Activated T-helper 9 cell treated with anti-CD3 and anti-CD28 coated beads, Interleukin-2, amount 50 U/mL, for 16 hours (primary cell): ENCODE data around the gene CTSS.
"Not testable (repeated sequence)": the region's sequence is repeated elsewhere in the genome, so short reads cannot be mapped to it uniquely, and the experiment has no call there.

Experiments used
- DNase-seq: peaks from one replicate; pipeline ENCODE4 v3.0.0-alpha.2; 2020; ENCODE audit warnings: low read depth

CTSS gene

DNA sequence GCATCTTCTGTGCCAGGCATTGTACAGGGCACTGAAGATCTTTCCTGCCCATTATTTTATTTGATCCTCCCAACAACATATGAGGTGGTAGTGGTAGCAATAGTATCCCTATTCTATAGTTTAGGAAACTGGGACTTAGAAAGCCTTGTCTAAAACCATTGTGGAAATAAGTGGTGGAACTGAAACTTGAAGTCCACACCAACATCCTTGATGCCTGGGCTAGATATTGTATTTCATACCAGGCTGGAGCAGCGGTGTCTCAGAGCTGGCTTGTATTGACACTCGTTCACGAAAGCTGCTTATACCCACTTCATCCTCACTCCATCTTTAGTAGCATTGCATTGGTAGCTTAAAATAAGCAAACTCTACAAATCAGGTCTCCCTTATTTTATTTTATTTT is 9.7 kb upstream of the CTSS start:
- DNase-seq: no peak

DNA sequence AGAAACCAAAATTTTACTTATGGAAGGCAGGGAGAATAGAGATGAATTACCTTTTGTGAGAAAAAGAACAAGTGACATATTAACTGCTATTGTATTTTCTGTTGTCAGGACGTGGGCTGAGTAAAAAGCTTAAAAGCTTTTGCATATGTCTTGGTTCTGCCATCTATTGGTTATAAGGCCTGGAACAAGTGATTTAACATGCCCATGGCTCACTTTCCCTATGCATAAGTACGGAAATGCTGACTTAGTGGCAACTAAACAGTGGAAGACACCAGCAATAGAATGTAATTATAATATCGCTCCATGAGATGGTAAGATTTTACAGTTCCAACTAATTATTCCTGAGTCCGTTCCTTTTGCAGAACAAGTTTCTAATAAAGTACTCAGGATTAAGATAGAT is 6.7 kb upstream of the CTSS start:
- DNase-seq: no peak

DNA sequence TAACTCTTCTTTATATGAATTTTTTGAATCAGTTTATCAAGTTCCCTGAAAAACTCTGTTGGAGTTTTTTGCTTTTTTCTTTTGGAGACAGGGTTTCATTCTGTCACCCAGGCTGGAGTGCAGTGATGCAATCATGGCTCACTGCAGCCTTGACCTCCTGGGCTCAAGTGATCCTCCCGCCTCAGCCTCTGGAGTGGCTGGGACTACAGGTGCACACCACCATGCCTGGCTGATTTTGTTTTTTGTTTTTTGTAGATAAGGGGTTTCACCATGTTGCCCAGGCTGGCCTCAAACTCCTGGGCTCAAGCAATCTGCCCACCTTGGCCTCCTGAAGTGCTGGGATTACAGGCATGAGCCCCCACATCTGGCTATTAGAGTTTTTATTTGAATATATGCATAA is 2.1 kb upstream of the CTSS start:
- DNase-seq: not testable (repeated sequence)

DNA sequence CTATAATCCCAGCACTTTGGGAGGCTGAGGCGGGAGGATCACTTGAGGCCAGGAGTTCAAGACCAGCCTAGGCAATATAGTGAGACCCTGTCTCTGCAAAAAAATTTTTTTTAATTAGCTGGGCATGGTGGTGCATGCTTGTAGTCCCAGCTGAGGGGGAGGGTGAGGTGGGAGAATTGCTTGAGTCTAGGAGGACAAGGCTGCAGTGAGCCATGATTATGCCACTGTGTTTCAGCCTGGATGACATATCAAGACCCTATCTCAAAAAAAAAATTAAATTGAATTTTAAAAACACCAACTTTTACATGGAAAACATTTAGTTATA is 361 bp upstream of the CTSS start:
- DNase-seq: not testable (repeated sequence)

DNA sequence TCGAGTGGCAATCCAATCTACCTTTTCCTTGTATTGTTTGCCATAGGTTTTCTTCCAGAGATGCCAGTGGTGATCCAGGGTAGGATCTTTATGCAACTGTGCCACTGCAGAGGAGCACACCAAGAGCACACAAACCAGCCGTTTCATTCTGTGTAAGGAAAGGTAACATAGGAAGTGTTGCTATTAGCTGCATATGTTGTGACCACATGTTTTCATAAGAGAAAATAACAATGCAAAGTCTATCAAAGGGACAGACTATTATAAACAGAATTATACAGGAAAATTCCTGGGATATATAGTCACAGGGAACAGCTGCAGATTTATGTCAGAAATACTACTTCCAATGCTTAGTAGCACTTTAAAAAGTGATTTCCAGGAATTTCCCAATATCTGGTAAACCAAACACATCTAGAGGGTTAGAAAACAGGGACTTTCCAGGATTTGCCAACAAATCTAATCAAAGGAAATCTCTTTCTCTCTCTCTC is 919 bp downstream of the CTSS start:
- no peak for DNase-seq

DNA sequence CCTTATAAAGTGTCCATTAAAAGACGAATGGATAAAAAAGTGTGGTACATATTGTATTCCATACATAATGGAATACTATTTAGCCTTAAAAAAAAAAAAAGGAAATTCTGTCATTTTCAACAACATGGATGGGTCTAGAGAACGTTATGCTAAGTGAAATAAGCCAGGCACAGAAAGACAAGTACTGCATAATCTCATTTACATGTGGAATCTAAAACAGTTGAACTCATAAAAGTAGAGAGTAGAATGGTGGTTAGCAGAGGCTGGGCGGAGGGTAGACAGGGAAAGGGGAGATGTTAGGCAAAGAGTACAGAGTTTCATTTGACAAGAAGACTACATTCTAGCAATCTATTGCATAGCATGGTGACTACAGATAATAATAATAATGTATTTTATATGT is 2.6 kb downstream of the CTSS start:
- no peak for DNase-seq

DNA sequence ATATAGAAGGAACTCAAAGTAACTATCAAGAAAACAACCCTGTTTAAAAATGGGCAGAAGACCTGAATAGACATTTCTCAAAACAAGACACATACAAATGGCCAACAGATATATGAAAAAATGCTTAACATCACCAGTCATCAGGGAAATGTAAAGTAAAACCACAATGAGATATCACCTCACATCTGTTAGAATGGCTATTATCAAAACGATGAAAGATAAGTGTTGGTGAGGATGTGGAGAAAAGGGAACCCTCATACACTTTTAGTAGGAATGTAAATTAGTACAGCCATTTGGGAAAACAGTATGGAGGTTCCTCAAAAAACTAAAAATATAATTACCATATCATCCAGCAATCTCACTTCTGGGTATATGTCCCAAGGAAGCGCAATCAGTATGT is 3.0 kb downstream of the CTSS start:
- no peak for DNase-seq

DNA sequence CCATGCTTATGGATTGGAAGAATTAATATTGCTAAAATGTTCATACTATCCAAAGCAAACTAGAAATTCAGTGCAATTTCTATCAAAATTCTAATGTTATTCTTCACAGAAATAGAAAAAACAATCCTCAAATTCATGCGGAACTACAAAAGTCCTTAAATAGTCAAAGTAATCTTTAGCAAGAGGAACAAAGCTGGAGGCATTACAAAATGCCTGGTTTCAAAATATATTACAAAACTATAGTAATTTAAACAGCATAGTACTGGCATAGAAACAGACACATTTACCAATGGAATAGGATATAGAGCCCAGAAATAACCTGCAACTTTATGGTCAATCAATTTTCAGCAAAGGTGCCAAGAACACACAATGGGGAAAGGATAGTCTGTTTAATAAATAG is 3.8 kb downstream of the CTSS start:
- no peak for DNase-seq

DNA sequence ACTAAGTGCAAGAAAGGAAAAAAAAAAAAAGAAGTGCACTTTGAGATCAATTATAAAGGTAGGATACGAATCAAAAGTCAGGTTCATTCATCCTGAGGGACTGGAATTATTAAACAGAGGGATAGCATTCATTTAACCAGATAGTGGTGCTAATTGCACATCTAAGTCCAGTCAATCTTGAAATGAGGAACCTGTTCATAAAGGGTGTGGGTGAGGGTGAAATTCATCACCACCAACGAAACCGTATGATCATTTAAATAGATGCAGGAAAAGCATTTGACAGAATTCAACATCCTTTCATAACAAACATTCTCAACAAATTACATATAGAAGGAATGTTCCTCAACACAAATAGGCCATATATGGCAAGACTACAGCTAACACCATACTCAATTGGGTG is 5.6 kb downstream of the CTSS start:
- DNase-seq: no peak

DNA sequence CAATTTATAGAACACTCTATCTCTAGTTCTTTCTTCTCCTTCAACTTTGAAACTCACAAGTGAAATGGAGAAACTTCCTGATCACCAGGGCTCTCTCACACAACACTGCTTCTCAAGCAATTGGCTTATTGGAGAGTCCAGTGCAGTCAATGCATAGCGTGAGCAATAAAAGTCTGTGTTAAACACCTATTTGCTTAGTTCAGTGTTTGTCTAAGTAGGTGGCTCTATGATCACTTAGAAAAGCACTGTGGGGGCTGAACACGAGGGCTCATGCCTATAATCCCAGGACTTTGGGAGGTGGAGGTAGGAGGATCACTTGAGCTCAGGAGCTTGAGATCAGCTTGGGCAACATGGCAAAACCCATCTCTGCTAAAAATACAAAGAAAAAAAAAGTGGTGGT is 12.2 kb downstream of the CTSS start:
- DNase-seq: no peak

DNA sequence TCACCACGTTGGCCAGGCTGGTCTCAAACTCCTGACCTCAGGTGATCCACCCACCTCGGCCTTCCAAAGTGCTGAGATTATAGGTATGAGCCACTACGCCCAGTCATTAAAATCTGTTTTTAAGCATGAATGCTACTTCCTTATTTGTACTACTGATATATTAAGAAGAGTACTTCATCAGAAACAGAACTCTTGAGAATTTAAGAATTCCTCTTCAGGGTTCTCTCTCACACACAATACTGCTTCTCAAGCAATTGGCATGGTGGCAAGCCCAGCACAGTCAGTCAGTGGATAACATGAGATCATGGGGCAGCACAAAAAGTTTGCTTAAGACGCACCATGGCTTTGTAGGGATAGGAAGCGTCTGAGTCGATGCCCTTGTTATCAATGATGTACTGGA is 14.1 kb downstream of the CTSS start:
- no peak for DNase-seq

DNA sequence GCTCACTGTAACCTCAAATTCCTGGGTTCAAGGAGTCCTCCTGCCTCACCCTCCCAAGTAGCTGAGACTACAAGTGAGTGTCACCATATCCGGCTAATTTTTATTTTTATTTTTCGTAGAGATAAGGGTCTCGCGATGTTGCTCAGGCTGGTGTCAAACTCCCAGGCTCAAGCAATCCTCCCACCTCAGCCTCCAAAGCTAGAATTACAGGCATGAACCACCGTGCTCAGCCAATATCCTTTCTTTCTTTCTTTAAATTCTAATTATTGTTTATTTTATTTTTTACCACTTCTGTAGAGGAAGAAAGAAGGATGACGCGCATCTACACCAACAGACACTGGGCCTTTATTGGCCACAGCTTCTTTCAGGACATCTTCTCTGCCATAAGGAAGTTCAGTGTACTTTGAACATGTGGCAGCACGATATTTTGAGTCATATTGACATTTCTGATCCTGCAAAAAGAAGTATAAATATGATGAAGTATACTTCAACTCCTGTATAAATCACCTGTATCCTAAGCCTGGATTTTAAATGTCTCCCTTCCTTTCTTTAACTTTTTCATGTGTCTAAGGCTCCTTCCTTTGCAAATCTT is 15.8 kb downstream of the CTSS start:
- DNase-seq: no peak

DNA sequence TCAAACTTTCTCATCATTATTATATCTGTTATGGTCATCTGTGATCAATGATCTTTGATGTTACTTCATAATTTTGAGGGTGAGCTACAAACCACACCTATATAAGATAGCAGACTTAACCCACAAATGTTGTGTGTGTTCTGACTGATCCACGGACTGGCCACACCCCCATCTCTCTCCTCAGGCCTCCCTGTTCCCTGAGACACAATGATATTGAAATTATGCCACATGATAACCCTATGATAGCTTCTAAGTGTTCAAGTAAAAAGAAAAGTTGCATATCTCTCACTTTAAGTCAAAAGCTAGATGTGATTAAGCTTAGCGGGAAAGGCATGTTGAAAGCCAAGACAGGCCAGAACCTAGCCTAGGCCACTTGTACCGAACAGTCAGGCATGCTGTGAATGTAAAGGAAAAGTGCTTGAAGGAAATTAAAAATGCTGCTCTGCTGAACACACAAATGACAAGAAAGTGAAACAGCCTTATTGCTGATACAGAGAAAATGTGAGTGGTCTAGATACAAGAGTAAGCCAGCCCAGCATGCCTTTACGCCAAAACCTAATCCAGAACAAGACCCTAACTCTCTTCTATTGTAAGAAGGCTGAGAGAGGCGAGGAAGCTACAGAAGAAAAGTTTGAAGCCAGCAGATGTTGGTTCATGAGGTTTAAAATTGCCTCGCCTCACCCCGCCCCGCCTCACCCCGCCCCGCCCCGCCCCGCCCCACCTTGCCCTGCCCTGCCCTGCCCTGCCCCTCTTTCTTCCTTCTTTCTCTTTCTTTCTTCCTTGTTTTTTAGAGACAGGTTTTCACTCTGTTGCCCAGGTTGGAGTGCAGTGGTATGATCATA is 16.5 kb downstream of the CTSS start:
- DNase-seq: no peak

DNA sequence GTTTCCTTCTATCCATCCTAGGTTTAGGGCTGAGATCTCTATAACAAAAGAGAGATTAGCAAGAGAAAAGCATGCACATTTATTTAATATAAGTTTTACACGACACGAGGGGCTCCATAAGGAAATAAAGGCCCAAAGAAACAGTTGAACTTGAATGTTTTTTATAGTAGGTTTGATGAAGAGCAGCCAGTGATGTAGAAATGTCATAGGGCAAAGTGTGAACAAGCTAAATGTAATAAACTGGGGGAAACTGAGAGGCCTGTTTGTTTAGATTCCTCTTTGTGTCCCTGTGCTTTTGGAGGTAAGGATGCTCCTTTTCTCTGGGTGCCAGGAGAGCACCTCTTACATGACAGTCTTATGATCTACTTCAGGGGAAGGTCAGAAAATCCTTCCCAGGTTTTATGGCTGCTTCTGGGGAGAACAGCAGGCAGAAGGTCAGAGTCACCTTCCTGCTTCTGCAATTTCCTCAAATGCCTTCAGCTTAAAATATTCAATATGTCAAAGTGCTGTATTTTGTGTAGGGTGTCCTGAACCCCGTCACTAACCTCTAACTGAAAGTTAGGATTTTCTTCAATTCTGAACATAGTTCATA is 35.4 kb downstream of the CTSS start:
- DNase-seq: no peak

DNA sequence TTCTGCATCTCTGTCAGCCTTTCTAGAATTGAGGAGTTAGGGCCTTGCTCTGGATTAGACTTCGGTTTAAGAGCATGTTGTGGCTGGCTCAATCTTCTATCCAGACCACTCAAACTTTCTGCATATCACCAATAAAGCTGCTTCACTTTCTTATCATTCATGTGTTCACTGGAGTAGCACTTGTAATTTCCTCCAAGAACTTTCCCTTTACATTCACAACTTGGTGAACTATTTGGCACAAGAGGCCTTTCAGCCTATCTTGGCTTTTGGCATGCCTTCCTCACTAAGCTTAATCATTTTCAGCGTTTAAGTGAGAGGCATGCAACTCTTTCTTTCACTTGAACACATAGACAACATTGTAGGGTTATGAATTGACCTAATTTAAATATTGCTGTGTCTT is 41.2 kb downstream of the CTSS start:
- no peak for DNase-seq

DNA sequence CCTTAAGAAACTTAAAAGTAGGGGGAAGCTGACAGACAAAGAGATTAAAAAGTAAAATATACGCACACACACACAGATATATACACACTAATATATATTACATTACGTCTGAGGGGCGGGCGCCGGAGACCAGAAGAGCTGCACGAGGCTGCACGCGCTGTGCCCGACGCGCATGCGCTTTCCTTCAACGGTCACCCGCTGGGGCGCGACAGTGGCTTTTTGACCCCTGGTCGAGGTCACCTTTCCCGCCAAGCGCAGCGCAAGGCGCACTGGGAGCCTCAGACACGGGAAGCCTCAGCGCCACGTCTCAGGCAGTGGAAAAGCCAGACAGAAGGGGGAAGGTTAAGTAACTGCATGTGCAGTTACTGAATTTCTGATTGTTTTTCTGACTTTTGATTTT is 44.9 kb downstream of the CTSS start, which contains the start of gene HORMAD1:
Gene HORMAD1, minus strand, starts transcription at position 193 of the 400 bp plus-strand sequence. CDS start 1,390 bp downstream, outside the sequence.
- no peak for DNase-seq

DNA sequence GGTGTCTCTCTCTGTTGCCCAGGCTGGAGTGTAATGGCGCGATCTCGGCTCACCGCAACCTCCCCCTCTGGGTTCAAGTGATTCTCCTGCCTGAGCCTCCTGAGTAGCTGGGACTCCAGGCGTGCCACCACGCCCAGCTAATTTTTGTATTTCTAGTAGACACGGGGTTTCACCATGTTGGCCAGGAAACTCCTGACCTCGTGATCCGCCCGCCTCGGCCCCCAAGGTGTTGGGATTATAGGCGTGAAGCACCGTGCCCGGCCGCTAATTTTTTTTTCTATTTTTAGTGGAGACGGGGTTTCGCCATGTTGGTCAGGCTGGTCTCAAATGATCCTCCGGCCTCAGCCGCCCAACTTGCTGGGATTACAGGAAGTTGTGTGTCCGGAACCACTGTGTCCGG is 45.5 kb downstream of the CTSS start:
- DNase-seq: no peak

DNA sequence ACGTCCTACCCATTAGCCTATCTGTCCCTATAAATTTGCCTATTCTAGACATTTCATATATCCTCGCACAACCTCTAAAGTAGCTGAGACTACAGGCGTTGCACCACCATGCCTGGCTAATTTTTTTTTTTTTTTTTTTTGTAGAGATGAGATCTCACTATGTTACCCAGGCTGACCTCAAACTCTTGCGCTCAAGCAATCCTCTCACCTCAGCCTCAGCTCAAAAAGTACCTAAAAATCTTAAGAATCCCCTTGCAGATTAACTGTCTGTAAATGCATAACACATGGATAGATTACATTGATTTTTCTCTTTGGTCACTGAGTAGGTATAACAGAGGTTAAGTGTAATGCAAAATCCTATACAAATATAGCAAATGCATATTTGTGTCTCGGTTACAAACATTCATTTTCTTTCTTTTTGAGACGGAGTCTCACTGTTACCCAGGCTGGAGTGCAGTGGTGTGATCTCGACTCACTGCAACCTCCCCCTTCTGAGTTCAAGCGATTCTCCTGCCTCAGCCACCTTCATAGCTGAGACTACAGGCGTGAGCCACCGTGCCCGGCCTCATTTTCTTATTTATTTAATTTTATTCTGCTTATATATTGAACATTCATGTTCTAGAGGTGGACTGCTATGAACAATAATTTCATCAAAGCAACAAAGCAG is 47.2 kb downstream of the CTSS start:
- DNase-seq: no peak

DNA sequence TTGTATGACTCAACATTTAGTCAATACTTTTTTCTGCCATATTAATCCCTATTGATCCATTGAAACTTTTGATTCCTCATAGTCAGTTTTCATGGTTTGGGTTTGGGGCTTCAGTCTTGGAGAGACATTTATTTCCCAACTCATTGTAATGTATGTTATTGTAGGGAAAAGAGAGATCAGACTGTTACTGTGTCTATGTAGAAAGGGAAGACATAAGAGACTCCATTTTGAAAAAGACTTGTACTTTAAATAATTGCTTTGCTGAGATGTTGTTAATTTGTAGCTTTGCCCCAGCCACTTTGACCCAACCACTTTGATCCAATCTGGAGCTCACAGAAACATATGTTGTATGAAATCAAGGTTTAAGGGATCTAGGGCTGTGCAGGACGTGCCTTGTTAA is 56.5 kb downstream of the CTSS start:
- not testable (repeated sequence) for DNase-seq

DNA sequence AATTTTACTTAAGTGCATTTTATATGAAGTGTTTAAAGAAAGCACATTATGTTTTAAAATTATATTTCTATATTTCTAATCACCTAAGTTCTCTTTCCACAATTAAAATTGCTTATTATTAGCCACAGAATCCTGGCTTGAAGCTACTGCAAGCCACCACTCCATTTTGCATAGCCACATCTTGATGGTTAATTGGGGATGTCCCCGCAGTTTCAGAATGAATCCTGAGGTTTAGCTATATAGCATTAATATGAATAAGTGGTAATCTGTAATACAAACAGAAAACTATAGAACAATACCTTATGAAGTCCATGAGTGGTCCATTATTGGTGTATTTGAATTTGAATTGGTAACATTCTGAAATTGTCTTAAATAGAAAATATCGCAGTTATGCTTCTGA is 57.0 kb downstream of the CTSS start:
- DNase-seq: no peak

DNA sequence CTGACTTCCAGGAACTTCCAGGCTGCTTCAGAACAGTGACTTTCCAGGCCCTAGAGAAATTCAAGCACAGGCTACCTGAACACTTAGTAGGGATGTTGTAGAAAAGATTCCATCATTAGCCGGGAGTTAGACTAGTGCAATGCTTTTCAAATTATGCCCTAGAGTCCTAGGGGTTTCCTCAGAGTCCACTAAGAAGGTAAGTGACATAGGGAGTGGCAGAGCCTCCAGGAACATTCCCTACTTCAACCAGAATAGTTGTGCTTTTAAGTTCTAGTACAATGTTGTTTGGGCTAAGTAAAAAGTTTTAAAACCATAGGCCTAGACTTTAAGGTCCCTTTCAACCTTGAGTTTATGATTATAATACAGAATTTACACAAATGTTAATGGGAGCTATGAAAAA is 59.5 kb downstream of the CTSS start:
- no peak for DNase-seq

DNA sequence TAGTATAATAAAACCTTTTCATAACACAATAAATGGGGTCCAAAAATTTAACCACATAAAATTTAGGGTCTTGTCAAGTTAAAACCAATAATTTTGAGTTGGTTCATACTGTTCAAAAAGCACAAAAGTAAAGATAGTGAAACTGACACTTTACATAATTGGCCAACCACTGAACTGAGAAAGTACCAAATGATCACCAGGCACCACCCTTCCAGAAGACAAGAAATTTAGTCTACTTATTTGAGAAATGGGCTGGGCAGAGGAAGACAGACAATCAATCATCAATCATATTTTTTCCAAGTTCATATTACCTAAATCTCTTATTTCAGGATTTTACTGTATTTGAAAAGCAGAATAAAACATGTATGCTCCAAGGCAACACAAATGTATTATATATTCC is 62.2 kb downstream of the CTSS start:
- DNase-seq: no peak
